Endodermal cell (in vitro differentiated cells): ENCODE measurements around the gene DUS1L. TPM values are rescaled to one million over a fixed set of nuclear protein-coding genes. Genes with fewer than 3 reads are reported as not detected.

Source experiments
- DNase-seq: peaks from one replicate; pipeline ENCODE4 v3.0.0-alpha.2; 2017
- H3K27ac ChIP-seq: 2 replicates; pipeline ENCODE4 v1.5.1; 2013; ENCODE audit warnings: mild to moderate bottlenecking, low read depth, low read length, moderate library complexity
- H3K27me3 ChIP-seq: 2 replicates; pipeline ENCODE4 v1.6.1; 2013; ENCODE audit warnings: mild to moderate bottlenecking, low read length, moderate library complexity; ENCODE audit not compliant: insufficient read depth, control insufficient read depth, poor library complexity, severe bottlenecking
- H3K36me3 ChIP-seq: 2 replicates; pipeline ENCODE4 v1.7.0; 2013; ENCODE audit warnings: mild to moderate bottlenecking, low read length, moderate library complexity; ENCODE audit not compliant: control insufficient read depth, insufficient read depth
- H3K4me1 ChIP-seq: one replicate; pipeline ENCODE4 v1.7.0; 2013; ENCODE audit warnings: low read length; ENCODE audit not compliant: control insufficient read depth, insufficient read depth
- H3K4me3 ChIP-seq: 2 replicates; pipeline ENCODE4 v1.5.1; 2013; ENCODE audit warnings: mild to moderate bottlenecking, low read length, moderate library complexity
- H3K9ac ChIP-seq: 2 replicates; pipeline ENCODE4 v1.6.1; 2013; ENCODE audit warnings: mild to moderate bottlenecking, low read length, moderate library complexity; ENCODE audit not compliant: poor library complexity, severe bottlenecking; ENCODE audit errors: extremely low read depth
- H3K9me3 ChIP-seq: 2 replicates; pipeline ENCODE4 v1.6.1; 2013; ENCODE audit warnings: mild to moderate bottlenecking, low read length, moderate library complexity; ENCODE audit not compliant: control insufficient read depth
- H3K27ac Mint-ChIP-seq: 2 replicates; pipeline ENCODE4 v1.8.0; 2020; ENCODE audit warnings: mixed read lengths
- H3K27me3 Mint-ChIP-seq: 2 replicates; pipeline ENCODE4 v1.8.0; 2021; ENCODE audit warnings: mild to moderate bottlenecking, mixed read lengths; ENCODE audit not compliant: insufficient read depth
- H3K36me3 Mint-ChIP-seq: 2 replicates; pipeline ENCODE4 v1.8.0; 2020; ENCODE audit warnings: low read depth, mixed read lengths
- H3K4me1 Mint-ChIP-seq: 2 replicates; pipeline ENCODE4 v1.8.0; 2020; ENCODE audit warnings: mixed read lengths
- H3K4me3 Mint-ChIP-seq: 2 replicates; pipeline ENCODE4 v1.8.0; 2020; ENCODE audit warnings: mild to moderate bottlenecking, moderate library complexity, mixed read lengths
- H3K9me3 Mint-ChIP-seq: 2 replicates; pipeline ENCODE4 v1.8.0; 2020; ENCODE audit warnings: mild to moderate bottlenecking, mixed read lengths
- CTCF ChIP-seq: fragments of 200-600 bp; sonication (generic); conservative IDR thresholded peaks from 2 replicates; pipeline ENCODE4 v1.5.0; 2021; ENCODE audit warnings: antibody characterized with exemption, mild to moderate bottlenecking
- WGBS, 2 experiments: methylation state at CpG; one replicate each; pipeline versions ENCODE4 v1.1.5 to v1.1.7; 2013; ENCODE audit warnings: missing lambda C conversion rate in 2 of 2, mixed read lengths in 1 of 2; ENCODE audit not compliant: insufficient coverage in 1 of 2, insufficient read length in 1 of 2; 5-methylcytosine and 5-hydroxymethylcytosine counted together
- total RNA-seq, 2 donors: library from RNA; stranded (reverse); fragmentation: NEBNext Ultra II Directional in 1 of 2; extraction: Animal tissue kit (Norgen Biotek cat#: 25700) in 1 of 2; gene quantifications; 2 replicates in 1 of 2; 3 replicates in 1 of 2; pipeline ENCODE4 v1.2.1, GENCODE V29; 2021

The DUS1L gene
- total RNA-seq, 2 donors from 2014 or later: 85.3 to 108 TPM

GRCh38 chr17:82018152-82018988 lies 47.2 kb downstream of the DUS1L start:
- peaks cover 5% of the 10 kb centered on the region for H3K4me1 Mint-ChIP-seq
- 93 to 94% methylated on average over 19 of the region's 19 CpGs for WGBS, 2 experiments
- H3K9me3 Mint-ChIP-seq: no peaks in the 10 kb centered on the region
- no peak for DNase-seq
- Histone ChIP-seq H3K27me3 (no peaks in the 10 kb centered on the region), H3K4me3 (no peak overlapping the region), H3K4me1 (no peaks in the 10 kb centered on the region), H3K9me3 (no peaks in the 10 kb centered on the region), H3K9ac (no peak overlapping the region), H3K27ac (peak overlapping the region; percentile 47), H3K36me3 (peaks cover 7% of the 10 kb centered on the region)
- no peaks in the 10 kb centered on the region for H3K27me3 Mint-ChIP-seq
- peaks cover 8% of the 10 kb centered on the region for H3K36me3 Mint-ChIP-seq
- H3K4me3 Mint-ChIP-seq: no peak overlapping the region
- H3K27ac Mint-ChIP-seq: no peak overlapping the region
- no peak for TF ChIP-seq CTCF

GRCh38 chr17:82017612-82018151 lies 47.9 kb downstream of the DUS1L start:
- H3K9ac ChIP-seq: no peak overlapping the region
- peaks cover 7% of the 10 kb centered on the region for H3K36me3 ChIP-seq
- H3K4me1 ChIP-seq: no peaks in the 10 kb centered on the region
- no peak for DNase-seq
- H3K9me3 ChIP-seq: no peaks in the 10 kb centered on the region
- Mint-ChIP-seq H3K4me1 (peaks cover 5% of the 10 kb centered on the region), H3K27me3 (no peaks in the 10 kb centered on the region), H3K9me3 (no peaks in the 10 kb centered on the region), H3K4me3 (no peak overlapping the region), H3K27ac (no peak overlapping the region), H3K36me3 (peaks cover 8% of the 10 kb centered on the region)
- no peak overlapping the region for H3K27ac ChIP-seq
- WGBS, 2 experiments: 86 to 89% methylated on average over 5 to 13 of the region's 13 CpGs
- no peak for TF ChIP-seq CTCF
- H3K4me3 ChIP-seq: no peak overlapping the region
- no peaks in the 10 kb centered on the region for H3K27me3 ChIP-seq

- DNase-seq: no peak
- Histone ChIP-seq H3K36me3 (peaks cover 7% of the 10 kb centered on the region), H3K4me1 (no peaks in the 10 kb centered on the region), H3K27ac (no peak overlapping the region), H3K4me3 (no peak overlapping the region), H3K9ac (no peak overlapping the region), H3K27me3 (no peaks in the 10 kb centered on the region), H3K9me3 (no peaks in the 10 kb centered on the region)
- Mint-ChIP-seq H3K27me3 (no peaks in the 10 kb centered on the region), H3K27ac (no peak overlapping the region), H3K4me3 (no peak overlapping the region), H3K4me1 (peaks cover 5% of the 10 kb centered on the region), H3K9me3 (no peaks in the 10 kb centered on the region), H3K36me3 (peaks cover 8% of the 10 kb centered on the region)
- WGBS, 2 experiments: 93% methylated on average over 17 to 24 of the region's 24 CpGs
- TF ChIP-seq CTCF: no peak
Observed at GRCh38 chr17:82016875-82017459, 48.6 kb downstream of the DUS1L start.
